HepG2 (cell line): Measurements from ENCODE around the gene CELSR3. TPM values are rescaled to one million over a fixed set of nuclear protein-coding genes. Genes with fewer than 3 reads are reported as not detected.

Experiments
- DPF2 ChIP-seq: sonication (generic); formaldehyde crosslinking; IDR thresholded peaks from 2 replicates; pipeline ENCODE4 v1.4.0; 2020; ENCODE audit warnings: mild to moderate bottlenecking, low read depth, missing genetic modification reagents, borderline replicate concordance
- ONECUT2 ChIP-seq: sonication (generic); formaldehyde crosslinking; IDR thresholded peaks from 2 replicates; pipeline ENCODE4 v1.4.0; 2020; ENCODE audit warnings: missing genetic modification reagents
- ZNF557 ChIP-seq: sonication (generic); formaldehyde crosslinking; IDR thresholded peaks from 2 replicates; pipeline ENCODE4 v1.4.0; 2020; ENCODE audit warnings: missing genetic modification reagents
- ZNF687 ChIP-seq: sonication (generic); formaldehyde crosslinking; IDR thresholded peaks from 2 replicates; pipeline ENCODE4 v1.5.1; 2020; ENCODE audit warnings: mild to moderate bottlenecking, missing genetic modification reagents, moderate library complexity
- ZNF792 ChIP-seq: IDR thresholded peaks from 2 replicates; pipeline ENCODE4 v1.6.1; 2016
- polyA plus RNA-seq, 8 experiments: library from polyadenylated mRNA; depleted of rRNA in 3 of 8; stranded (reverse) in 7 of 8; unstranded in 1 of 8; fragments of >200 nt; fragmentation: Illumina TruSeq in 4 of 8; extraction: Trizol in 4 of 8; gene quantifications; 2 replicates each; pipeline versions ENCODE4 v1.2.1 to v1.2.3, GENCODE V29; 2011 to 2016; ENCODE audit warnings: low read depth in 4 of 8, missing spikeins in 1 of 8, mixed read lengths in 1 of 8; ENCODE audit not compliant: insufficient read depth in 1 of 8
- total RNA-seq, 5 experiments: library from RNA; depleted of rRNA; stranded (reverse); fragments of >200 nt; fragmentation: Illumina TruSeq; extraction: Trizol; gene quantifications; 2 replicates each; pipeline ENCODE4 v1.2.3, GENCODE V29; 2016; ENCODE audit warnings: low read depth in 1 of 5
- TF ChIP-seq, protein P1 (sequence below): sonication (generic); formaldehyde crosslinking; conservative IDR thresholded peaks from 2 replicates; pipeline ENCODE4 v1.8.0; 2022; ENCODE audit warnings: mild to moderate bottlenecking, moderate library complexity, missing genetic modification reagents

CELSR3 gene
- total and polyA plus RNA-seq, 2 of the 13 experiments (the other 11 are each of a cell fraction or from before 2014, with no cell fraction given): 5.4 to 6.7 TPM

- TF ChIP-seq ZNF687 (CRISPR knock-in tag): peak; percentile 45
- TF ChIP-seq ZNF557 (CRISPR knock-in tag): no peak
- TF ChIP-seq DPF2 (CRISPR knock-in tag): no peak
- TF ChIP-seq, protein P1, sequence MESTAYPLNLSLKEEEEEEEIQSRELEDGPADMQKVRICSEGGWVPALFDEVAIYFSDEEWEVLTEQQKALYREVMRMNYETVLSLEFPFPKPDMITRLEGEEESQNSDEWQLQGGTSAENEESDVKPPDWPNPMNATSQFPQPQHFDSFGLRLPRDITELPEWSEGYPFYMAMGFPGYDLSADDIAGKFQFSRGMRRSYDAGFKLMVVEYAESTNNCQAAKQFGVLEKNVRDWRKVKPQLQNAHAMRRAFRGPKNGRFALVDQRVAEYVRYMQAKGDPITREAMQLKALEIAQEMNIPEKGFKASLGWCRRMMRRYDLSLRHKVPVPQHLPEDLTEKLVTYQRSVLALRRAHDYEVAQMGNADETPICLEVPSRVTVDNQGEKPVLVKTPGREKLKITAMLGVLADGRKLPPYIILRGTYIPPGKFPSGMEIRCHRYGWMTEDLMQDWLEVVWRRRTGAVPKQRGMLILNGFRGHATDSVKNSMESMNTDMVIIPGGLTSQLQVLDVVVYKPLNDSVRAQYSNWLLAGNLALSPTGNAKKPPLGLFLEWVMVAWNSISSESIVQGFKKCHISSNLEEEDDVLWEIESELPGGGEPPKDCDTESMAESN (CRISPR knock-in tag): no peak
- no peak for TF ChIP-seq ZNF792 (CRISPR knock-in tag)
- TF ChIP-seq ONECUT2: no peak
These were observed 41.2 kb downstream of the CELSR3 start, which contains the start of gene TMEM89 (continued) for GRCh38 chr3:48621461-48621869.
